CD4-positive, alpha-beta T cell treated with Interleukin-21 for 1 hour (primary cell): ENCODE measurements around the gene XRCC5.
A peak's percentile ranks its signal among the peaks of the same experiment; 100 is the strongest.
"Not testable (repeated sequence)": the region's sequence is repeated elsewhere in the genome, so short reads cannot be mapped to it uniquely, and the experiment has no call there.

Experiments used
- DNase-seq: peaks from one replicate; pipeline ENCODE4 v3.0.0-alpha.2; 2020

The XRCC5 gene

DNA sequence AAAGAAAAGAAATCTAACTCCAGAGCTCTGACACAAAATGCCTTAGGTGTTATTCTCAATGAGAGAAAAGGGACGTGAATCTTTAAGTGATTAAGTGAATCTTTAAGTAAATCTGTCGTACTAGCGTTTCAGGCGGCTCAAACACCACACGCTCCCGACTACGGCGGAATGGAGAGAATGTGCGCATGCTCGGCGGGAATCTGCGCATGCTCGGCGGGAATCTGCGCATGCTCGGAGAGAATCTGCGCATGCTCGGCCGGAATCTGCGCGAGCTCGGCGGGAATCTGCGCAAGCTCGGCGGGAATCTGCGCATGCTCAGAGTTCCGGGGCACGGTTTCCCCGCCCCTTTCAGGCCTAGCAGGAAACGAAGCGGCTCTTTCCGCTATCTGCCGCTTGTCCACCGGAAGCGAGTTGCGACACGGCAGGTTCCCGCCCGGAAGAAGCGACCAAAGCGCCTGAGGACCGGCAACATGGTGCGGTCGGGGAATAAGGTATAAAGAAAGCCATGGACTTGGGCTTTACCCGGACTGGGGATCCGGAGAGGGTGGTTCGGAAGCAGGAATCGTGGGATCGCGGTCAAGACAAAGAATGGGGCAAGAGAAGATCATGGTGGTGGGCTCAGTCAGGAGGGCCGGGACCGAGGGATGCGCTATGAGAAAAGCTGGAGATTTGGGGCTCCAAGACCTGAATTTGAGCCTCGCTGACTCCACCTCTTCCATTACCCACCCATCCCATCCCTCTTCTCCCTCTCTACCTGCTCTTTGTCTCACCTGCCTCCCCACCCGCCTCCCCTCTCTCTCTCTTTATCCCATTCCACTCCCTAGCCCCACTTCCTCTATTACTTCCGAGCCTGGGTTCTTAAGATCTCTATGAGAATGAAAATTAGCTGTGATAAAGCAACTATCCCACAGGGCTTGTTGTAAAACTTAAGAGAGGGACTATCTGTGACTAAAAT is at the start of gene XRCC5:
Gene XRCC5 (plus strand): TSS at position 382 of the 955 bp plus-strand sequence. CDS start 89 bp downstream, at position 471.
- peak; percentile 97 for DNase-seq

DNA sequence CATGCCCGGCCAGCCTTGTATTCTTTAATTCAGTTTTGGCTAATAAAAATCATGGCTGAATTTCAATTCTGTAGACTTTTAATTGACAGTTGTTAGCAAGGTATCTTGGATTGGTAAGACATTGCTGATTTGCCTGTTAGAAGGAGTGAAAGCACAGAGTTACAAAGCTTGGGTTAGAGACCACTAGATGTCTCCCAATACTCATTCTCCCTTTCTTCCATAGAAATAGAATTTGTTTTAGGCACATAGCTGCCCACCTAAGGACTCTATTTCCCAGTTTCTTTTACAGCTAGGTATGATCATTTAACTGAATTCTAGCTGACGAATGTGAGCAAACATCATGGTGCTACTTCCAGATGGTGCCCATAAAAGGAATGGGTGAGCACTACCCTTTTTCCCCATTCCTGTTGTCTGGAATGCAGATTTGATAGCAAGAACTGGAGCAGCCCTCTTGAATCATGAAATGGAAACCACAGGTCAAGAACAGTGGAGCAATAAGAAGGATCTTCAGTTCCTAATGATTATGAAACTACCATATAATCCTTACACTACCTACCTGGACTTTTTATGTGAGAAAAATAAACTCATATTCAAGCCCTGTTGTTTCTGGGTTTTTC is 45.0 kb upstream of the XRCC5 start:
- DNase-seq, result no peak

DNA sequence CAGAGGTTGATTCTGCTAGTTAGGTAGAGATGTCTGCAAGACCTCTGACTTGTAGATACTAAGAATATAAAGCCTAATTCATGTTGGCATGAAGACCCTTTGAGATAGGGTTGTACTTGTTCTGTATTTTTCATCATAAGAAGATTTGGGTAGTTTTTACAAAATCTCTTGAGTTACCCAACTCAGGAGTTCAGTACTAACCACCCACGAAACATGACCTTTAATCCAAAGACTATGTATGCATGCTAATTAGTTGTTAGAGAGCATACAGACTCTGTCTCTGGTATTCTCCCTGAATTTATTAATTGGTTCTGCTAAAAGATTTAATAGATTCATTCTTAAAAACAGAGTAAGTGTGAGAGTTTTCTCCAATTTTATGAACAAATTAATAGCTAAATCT is 44.5 kb upstream of the XRCC5 start:
- no peak for DNase-seq

DNA sequence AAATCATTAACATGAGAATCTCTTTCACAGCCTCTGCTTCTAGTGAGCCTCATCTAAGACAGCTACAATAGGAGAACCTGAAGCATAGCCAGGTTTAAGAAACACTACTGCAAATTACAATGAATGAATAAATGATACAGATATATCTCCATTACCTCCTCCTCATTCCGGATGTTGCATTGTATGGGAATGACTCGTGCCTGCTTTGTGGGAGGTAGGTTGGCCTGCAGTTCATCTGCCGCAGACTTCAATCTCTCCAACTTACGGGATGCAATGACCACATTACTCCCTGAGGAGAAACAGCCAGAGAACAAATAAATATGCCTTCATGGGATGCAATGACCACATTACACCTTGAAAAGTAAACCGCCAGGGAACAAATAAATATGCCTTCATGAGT is 42.9 kb upstream of the XRCC5 start:
- no peak for DNase-seq

DNA sequence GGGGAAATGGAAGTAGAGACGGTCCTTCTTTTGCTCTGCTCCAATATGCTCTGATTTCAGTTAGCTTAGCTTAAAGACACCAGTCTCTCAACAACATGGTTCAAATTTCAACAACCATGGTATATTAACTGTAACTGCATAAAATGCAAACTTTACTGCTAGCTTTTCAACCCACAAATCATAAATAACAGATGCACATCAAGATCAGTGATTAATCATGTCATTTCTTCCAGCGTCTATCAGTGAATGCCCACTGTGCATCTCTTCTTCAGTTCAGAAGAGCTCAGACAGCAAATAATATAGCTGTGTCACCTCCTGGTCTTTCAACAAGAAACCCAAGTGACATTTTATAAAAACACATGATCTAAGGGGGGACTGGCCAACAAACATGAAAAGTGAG is 40.1 kb upstream of the XRCC5 start:
- DNase-seq, result no peak

DNA sequence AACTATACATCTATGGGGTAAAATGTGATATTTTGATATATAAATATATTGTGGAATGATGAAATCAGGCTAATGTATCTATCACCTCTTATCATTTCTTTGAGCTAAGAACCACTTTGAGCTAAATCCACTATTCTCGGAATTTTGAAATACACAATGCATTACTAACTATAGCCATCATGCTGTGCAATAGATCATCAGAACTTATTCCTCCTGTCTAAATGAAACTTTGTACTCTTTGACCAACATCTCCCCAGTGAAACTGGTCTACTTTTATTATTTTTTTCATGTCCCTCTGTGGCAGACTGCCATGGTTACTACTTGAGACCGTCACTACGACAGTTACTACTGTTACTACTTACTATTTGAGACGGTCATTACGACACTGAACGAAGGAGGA is 39.0 kb upstream of the XRCC5 start:
- DNase-seq, result no peak

DNA sequence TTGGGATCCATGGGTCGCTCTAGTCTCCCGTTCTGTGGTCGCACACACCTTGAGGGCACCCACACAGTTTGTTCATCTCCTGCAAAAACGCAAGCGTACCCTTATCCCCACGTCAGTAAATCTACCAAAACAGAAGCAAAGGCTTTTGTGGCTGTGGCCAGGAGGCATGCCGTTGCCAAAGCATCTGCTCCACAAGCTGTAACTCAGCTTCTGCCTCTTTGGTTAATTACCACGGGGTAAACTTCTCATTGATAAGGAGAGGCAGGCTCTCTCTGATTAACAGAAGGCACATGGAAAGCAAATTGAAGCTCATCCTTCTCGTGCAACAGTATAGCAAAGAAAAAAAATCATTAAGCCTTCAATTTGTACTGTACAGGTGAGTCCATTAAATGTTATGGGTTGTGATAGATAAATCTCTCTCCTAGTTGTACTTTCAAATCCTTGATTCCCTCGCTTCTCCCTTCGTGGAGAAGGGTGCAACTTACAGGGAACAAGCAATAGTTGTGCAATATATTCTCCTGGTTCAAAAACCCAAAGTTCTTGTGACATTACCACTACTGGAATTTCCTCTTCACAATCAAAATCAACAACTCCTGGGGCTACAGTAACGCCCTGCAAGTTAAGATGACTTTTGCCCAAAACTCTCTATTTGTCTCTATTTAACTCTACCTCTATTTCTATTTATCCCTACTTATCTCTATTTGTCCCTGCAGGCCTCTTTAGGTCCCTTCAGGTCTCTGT is 37.9 kb upstream of the XRCC5 start:
- no peak for DNase-seq

DNA sequence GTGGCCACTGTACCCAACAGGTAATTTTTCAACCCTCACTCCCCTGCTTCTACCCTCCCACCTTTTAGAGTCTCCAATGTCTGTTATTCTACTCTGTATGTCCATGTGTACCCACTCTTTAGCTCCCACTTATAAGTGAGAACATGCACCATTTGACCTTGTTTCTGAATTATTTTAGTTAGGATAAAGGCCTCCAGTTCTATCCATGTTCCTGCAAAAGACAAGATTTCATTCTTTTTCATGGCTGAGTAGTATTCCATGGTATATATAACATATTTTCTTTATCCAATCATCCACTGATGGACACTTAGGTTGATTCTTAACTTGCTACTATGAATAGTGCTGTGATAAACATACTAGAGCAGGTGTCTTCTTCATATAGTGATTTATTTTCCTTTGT is 36.7 kb upstream of the XRCC5 start:
- DNase-seq, result no peak

DNA sequence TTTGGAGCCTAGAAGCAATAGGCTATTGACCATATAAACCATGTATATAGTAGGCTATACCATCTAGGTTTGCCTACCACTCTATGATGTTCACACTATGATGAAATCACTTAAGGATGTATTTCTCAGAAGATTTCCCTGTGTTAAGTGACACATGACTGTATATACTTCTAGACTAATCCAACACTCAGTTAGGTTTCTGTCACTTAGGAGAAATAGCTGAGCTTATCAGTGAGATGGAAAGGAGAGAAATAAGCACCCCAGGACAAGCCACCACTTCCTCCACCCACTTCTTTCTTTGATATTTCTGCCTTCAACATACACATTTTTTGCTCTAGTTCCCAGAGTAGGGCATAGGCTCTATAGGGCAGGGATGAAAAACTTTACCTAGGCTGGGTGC is 35.4 kb upstream of the XRCC5 start:
- DNase-seq, result no peak

DNA sequence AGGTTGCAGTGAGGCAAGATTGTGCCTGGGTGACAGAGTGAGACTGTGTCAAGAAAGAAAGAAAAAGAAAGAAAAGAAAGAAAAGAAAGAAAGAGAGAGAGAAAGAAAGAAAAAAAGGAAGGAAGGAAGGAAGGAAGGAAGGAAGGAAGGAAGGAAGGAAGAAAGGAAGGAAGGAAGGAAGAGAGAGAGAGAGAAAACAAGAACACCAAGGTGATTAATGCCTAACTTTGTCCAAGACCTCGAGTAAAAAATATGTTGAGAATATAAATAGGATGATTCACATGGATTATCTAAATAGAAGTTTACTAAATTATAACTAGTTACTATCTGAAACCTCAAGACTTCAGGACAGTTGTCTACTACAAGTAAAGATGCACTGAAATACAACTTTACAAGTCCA is 34.8 kb upstream of the XRCC5 start:
- no peak for DNase-seq

DNA sequence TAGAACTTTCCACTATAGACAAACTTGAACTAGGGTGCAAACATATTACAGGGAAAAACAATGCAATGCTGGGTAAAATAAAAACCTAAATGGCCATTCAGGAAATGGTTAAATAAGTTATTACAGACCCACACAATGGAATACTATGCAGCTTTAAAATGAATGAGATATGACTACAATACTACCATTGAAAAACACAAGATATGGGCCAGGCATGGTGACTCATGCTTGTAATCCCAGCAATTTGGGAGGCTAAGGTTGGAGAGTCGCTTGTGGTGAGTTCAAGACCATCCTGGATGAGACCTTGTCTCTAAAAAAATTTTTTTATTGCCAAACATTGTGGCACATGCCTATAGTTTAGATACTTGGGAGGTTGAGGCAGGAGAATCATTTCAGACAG is 34.4 kb upstream of the XRCC5 start:
- DNase-seq, result no peak

DNA sequence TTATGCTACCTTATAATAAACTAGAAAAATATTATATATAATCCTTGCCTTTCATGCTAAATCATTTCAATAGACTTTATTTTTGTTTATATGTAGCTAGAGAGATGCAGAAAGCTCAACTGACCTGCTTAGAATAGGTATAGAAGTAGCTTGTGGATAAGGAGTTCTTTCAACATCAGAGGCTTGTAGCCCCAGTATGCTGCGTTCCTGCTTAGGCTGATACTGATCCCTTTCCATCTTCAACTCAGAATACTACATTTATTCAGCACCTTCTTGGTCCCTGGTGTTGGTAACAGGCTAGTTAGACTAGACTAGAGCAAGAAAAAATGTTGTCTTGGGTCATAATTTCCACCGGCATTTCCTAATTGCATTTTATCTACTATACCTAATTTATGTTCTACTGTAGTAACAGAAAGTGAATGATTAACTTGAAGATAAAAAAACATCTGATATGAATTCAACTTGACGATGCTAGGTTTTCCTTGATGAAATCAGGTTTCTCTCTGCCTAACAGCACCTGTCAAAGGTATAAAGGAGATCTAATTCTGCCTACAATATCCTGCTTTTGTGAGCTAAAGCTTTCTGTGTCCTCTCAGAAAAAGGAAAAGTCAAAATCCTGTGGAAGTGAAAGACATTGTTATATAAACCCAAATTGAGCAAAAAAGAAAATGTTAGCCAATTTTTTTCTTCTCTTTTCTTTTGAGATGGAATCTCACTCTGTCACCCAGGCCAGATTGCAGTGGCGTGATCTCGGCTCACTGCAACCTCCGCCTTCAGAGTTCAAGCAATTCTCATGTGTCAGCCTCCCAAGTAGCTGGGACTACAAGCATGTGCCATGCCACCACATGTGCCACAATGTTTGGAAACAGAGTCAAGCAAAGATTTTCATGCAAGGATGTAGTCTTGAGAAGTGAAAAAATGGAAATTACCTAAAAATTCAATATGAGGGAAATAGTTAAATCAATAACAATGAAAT is 33.4 kb upstream of the XRCC5 start:
- DNase-seq, result no peak

DNA sequence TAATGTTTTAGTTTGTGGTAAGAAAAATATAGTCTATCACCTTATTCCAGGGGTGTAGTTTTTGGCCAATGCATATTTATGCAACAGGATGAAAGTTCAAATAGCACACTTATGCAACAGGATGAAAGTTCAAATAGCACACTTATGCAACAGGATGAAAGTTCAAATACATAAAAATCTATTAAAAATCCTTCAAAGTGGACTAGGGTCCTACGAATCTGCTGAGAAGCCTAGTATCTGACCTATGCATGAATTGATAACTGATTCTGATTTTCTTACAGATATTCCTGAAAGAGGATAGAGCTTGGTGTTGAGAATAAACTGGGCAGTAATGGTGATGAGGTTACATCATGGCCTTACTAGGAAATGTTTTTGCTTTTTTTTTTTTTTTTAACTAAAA is 30.4 kb upstream of the XRCC5 start:
- DNase-seq, result no peak

DNA sequence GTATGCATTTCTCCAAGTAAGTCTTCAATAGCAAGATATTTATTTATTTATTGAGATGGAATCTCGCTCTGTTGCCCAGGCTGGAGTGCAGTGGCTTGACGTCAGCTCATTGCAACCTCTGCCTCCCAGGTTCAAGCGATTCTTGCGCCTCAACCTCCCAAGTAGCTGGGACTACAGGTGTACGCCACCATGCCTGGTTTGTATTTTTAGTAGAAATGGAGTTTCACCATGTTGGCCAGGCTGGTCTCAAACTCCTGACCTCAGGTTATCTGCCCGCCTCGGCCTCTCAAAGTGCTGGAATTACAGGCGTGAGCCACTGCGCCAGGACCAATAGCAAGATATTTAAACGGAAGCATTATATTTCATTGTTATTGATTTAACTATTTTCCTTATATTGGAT is 29.1 kb upstream of the XRCC5 start:
- DNase-seq, result not testable (repeated sequence)

DNA sequence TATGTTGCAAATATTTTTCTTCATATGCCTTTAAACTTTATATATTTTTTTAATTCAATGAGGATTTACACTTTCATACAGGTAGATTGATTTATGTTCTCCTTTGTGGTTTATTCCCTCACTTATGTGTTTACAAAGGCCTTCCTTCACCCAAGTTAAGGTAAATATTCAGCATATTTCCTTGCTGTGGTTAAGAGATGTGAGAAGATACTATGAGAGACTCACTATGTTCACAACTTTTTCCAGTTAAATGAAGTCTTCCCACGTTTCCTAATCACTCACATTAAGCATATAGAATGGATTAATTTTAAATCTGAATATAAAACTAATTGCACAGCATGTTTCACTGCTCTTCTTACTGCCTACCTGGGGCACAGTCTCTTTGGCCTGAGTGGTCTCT is 28.1 kb upstream of the XRCC5 start:
- no peak for DNase-seq

DNA sequence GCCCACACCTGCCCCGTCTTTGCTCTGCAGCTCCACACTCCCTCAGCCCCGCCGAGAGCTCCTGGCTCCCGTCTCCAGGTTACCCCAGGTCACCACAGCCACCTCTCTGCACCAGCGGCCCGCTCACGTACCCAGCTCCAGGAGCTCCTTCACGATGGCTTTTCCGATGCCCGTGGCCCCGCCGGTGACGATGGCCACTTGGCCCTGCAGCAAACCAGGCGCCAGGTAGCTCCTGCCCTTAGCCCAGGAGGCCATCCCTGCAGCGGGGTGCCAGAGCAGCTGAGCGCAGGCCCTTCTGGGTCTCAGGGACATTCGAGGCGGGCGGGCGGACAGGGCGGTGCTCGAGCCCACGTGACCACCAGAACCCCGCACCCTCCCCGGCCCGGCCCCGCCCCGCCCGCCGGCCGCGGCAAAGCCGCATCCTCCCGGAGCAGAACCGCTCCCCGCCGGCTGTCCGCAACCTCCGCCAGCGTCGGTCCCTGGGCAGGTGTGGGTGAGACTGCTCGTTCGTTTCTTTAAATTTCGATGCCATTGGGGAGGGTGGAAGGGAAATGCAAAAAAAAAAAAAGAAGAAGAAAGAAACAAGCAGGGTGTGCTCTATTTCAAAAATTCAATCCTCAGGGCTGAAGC is 27.5 kb upstream of the XRCC5 start, which contains the start of the genes PECR and TMEM169:
Gene PECR (minus strand): TSS at position 323 of the 630 bp plus-strand sequence. CDS start 68 bp downstream, at position 255.
Gene TMEM169 (plus strand): TSS at position 433 of the 630 bp plus-strand sequence. CDS start 14,045 bp downstream, outside the sequence.
- peak; percentile 74 for DNase-seq

DNA sequence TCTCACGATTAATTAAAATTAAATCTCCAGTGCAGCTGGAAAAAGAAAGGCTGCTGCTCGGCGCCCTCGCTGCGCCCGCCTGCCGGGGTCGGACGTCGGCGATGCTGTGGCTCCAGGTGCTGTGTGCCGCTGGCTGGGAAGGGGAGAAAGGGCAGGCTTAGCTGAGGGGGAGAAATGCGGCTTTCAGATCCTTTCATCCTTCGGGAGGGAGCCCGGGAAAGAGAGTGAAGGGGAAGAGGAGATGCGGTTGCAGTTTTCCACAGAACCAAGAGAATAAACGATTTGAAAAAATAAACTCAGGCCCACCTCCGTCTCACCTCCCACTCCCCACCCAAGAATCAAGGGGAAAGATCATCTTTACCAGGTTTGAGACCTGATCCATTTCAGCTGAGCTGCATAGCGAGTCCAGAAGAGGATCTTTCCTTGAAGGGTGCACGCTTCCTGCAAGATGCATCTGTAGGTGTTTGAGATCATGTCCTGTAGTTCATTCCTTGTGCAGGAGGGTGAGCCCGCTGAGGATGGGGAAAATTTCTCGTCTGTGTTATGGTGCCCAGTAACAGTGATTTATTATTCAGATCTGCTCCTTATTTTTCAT is 26.9 kb upstream of the XRCC5 start:
- no peak for DNase-seq

DNA sequence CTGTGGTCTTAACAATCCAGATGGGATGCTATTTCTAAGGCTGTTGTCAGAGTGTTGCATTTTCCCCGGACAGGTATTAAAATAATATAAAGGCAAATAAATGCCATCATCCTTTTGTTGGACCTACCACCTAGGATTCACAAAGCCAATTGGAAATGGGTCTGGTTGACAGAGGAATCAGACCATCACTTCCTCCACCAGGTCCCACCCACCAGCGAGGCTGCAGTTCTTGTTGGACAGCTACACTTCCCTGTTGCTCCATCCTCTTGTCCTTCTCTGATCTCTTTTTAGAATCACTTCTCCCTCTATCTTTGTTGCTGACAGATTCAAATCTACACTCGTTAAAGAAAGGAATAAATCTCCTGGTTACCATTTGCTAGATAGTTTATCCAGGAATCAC is 26.3 kb upstream of the XRCC5 start:
- DNase-seq, result no peak

DNA sequence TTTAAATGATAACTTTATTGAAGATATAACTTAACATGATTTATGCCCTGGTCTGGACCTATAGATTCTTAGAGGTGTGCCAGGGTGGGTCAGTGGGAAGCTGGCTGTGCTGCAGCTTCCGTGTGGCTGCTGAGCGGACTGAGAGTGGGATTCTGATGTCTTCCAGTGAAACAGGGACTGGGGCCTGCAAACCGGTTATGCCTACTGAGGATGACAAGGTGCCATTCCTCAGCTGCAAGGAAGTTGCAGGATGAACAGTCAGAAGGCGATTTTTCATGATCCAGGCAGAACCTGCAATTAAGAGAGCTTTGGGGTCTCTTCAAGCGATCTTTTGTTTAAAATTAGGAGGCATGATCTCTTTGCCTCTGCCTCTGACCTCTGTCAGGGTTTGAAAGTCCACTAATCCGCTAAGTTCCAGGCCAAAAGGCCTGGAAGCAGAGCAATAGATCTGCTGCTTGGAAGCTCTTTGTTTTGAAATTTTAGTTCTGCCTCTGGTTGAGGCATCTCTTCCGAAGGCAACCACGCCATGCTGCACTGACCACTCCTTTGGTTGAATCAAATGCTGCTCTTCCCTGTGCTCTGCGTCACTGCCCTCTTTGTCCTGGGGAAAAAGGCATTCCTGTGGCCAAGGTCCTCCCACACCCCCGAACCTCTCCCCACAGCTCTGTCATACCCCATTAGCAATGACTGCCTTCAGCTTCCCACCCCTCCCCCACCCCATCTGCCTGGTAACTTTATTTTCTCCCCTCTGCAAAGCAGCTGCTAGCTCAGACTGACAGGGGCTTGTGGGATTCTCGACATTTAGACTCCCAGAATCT is 25.5 kb upstream of the XRCC5 start:
- no peak for DNase-seq

DNA sequence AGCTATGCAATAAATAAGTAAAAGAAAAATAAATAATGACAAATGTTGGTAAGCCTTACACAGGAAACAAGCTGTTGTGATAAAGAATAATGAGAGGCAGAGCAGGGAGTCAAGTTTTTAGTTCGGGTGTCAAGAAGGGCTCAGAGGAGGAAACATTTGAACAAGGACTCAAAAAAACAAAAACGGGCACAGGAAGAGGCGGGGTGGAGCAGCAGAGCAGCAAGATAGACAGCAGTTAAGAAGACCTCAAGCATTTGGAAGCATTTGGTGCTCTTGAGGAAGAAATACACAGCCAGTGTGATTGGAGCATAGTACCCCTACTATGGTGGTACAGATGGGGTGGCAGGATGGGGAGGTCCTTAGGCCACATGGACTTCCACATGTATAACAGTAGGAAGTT is 24.6 kb upstream of the XRCC5 start:
- DNase-seq, result peak; percentile 37
